Right lobe of liver (tissue), 4 donors: ENCODE measurements around the gene KIF26A.

Source experiments
- POLR2A ChIP-seq: fragments of 450-650 bp; IDR thresholded peaks from one replicate; pipeline ENCODE4 v1.6.1; 2017; ENCODE audit warnings: antibody characterized with exemption, mild to moderate bottlenecking
- TF ChIP-seq, protein P1 (sequence below), 4 donors: fragments of 200-600 bp in 3 of 4; fragments of 450-650 bp in 1 of 4; IDR thresholded peaks; one replicate each; pipeline versions ENCODE4 v1.5.1 to v1.8.0; 2016 to 2022; ENCODE audit warnings: antibody characterized with exemption in 4 of 4, mild to moderate bottlenecking in 2 of 4
- donor health status: DM: no; HTN: no; CAD: no.
- donor health status: DM: no; HTN: no; CAD: no.
- donor health status: DM: no; HTN: yes; CAD: no.

DNA sequence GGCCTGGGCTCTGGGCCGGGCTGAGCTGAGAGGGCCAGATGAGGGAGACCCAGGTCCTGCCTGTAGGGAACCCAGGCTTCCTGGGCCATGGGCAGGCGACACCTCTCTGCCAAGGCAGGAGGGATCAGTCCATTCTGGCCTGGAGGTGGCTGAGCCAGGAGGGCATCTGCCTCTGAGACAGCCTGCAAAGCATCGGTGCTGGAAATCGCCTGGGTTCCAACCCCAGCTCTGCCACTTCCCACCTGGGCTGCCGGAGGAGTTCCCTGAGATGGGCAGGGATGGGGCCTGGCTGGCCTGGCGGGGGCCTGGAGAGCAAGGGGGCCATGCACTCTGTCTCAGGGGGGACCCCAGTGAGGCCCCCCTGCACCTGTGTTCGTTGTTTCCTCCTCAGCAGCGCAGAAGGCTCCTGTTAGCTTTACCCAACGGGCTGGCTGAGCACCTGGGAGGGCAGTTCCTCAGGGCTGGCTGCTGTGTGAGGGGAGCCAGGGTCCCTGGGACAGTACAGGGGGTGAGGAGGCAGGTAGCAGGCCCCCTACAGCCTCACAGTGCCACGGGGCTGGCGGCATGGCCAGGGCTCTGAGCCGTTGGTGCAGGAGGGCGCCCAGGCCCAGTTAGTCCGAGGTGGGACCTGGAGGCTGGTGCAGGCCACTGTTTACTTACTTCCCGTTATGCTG lies 50.5 kb downstream of the KIF26A start:
- TF ChIP-seq, protein P1, sequence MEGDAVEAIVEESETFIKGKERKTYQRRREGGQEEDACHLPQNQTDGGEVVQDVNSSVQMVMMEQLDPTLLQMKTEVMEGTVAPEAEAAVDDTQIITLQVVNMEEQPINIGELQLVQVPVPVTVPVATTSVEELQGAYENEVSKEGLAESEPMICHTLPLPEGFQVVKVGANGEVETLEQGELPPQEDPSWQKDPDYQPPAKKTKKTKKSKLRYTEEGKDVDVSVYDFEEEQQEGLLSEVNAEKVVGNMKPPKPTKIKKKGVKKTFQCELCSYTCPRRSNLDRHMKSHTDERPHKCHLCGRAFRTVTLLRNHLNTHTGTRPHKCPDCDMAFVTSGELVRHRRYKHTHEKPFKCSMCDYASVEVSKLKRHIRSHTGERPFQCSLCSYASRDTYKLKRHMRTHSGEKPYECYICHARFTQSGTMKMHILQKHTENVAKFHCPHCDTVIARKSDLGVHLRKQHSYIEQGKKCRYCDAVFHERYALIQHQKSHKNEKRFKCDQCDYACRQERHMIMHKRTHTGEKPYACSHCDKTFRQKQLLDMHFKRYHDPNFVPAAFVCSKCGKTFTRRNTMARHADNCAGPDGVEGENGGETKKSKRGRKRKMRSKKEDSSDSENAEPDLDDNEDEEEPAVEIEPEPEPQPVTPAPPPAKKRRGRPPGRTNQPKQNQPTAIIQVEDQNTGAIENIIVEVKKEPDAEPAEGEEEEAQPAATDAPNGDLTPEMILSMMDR (IDR thresholded peaks at IDR 0.05), result no peak
- TF ChIP-seq POLR2A, result no peak
